Activated naive CD8-positive, alpha-beta T cell treated with anti-CD3 and anti-CD28 coated beads, Interleukin-2, amount 10 ng/mL, durations not matched to agents 7 days and 5 days (primary cell): ENCODE data around the gene KRT84. TPM values are rescaled to one million over a fixed set of nuclear protein-coding genes. Genes with fewer than 3 reads are reported as not detected.

Experiments used
- ATAC-seq: fragments of 150-1000 bp; cut with Tn5 transposase; one replicate; pipeline ENCODE4 v1.10.0; 2021; ENCODE audit warnings: low read depth, moderate library complexity
- POLR2A ChIA-PET: fragments of 350-600 bp; sonication (Branson Sonifier 250); formaldehyde crosslinking; loops from one replicate; lab custom pipeline; 2021; ENCODE audit warnings: antibody characterized with exemption; lab: Charles Lee
- DNase-seq: peaks from one replicate; pipeline ENCODE4 v3.0.0; 2021
- H3K27ac Mint-ChIP-seq: one replicate; pipeline ENCODE4 v1.8.0; 2022; ENCODE audit warnings: mild to moderate bottlenecking, mixed read lengths
- H3K27me3 Mint-ChIP-seq: one replicate; pipeline ENCODE4 v1.8.0; 2022; ENCODE audit warnings: mild to moderate bottlenecking, moderate library complexity, mixed read lengths
- H3K36me3 Mint-ChIP-seq: one replicate; pipeline ENCODE4 v1.8.0; 2021; ENCODE audit warnings: mild to moderate bottlenecking, mixed read lengths
- H3K4me1 Mint-ChIP-seq: one replicate; pipeline ENCODE4 v1.8.0; 2021; ENCODE audit warnings: mixed read lengths
- H3K4me3 Mint-ChIP-seq: one replicate; pipeline ENCODE4 v1.8.0; 2022; ENCODE audit warnings: mild to moderate bottlenecking, moderate library complexity, mixed read lengths
- H3K9me3 Mint-ChIP-seq: one replicate; pipeline ENCODE4 v1.8.0; 2021; ENCODE audit warnings: mixed read lengths
- total RNA-seq, 2 experiments: library from RNA; stranded (reverse); gene quantifications; one replicate each; pipeline ENCODE4 v1.2.3, GENCODE V29; 2021

The KRT84 gene
- total RNA-seq, 2 experiments from 2014 or later, result not detected

DNA sequence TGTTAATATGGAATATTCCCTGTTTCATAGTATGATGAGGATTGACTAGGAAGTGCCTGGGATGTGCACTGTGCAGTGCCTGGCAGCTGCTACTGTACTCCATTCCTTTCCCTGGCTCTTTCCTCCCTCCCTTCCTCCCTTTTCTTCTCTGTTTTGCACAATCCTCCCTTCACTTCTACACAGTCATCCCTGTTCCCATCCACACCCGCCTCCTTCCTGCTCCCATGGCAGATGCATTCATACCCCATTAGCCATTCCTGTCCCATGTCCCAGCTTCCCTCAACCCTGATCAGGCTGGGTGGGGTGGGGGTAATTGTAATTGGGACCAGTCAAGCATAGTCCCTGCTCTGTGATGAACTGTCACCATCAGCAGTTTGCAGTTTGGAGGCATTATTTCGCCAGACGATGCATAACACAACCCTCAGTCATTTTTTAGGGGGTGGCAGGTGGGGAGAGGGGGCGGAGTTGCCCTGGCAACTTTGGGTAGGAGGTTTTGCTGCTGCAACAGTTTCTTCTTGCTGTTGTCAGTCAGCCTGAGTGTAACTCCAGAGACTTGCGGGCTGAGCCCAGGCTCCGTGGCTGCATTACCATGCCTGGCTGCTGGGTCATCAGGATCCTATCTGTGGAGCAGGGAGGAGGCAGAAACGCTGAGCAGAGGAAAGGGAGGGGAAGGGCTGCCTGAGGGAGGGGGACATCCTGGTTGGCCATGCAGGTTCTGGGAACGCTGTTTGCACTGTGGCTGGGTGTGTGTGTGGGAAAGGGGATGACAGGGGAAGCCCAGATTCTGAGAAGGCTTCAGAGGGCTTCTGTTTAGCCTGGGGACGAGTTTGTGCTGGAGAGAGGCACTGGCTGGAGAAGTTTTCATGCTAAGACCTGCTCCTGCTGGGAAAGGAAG, 4.1 kb upstream of the KRT84 start:
- peaks cover 11% of the 10 kb centered on the region for H3K27me3 Mint-ChIP-seq
- H3K27ac Mint-ChIP-seq, result no peak overlapping the region
- no peak overlapping the region for H3K4me3 Mint-ChIP-seq
- ATAC-seq (no peak), DNase-seq (no peak)
- no peaks in the 10 kb centered on the region for H3K9me3 Mint-ChIP-seq
- no peaks in the 10 kb centered on the region for H3K36me3 Mint-ChIP-seq
- no peaks in the 10 kb centered on the region for H3K4me1 Mint-ChIP-seq
- POLR2A ChIA-PET, result no interaction called here

DNA sequence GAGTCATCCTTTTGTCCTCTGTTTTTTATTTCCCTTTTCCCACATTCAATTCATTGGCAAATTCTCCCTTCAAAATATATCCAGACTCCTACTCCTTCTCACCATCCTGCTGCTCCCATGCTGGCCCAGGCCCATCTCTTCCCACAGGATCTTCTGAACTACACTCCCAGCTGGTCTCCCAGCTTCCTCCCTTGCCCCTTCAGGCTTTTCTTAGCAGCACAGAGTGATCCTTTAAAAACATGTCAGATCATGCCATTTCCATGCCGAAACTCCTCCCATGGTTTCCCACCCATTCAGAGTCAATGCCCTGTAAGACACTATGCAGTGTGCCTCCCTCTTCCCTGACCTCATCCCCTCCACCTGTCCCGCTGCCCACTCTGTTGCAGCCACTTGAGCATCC, 2.4 kb upstream of the KRT84 start:
- Mint-ChIP-seq H3K9me3 (no peaks in the 10 kb centered on the region), H3K27ac (no peak overlapping the region), H3K4me1 (peaks cover 8% of the 10 kb centered on the region), H3K36me3 (no peaks in the 10 kb centered on the region), H3K4me3 (no peak overlapping the region), H3K27me3 (peaks cover 9% of the 10 kb centered on the region)
- POLR2A ChIA-PET, result no interaction called here
- ATAC-seq, result no peak
- DNase-seq, result no peak

DNA sequence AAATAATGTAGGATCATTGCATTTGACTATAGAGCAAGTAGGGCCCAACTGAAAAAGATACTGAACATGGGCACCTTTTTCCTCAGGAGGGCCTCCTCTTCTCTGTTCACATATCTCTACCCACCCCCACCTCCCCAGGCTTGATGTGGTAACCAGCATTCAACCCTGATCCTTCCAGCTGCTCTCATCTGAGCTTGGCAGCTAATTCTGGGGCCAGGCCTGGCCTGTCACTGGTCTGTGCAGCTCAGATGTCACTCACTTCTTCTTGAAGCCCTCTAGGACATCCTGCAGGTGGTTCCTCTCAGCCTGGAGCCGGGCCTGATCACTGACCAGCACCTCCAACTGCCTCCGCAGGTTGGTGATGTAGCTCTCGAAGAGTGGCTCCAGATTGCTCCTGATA, 2.1 kb downstream of the KRT84 start:
- POLR2A ChIA-PET, result no interaction called here
- Mint-ChIP-seq H3K27ac (peak overlapping the region; percentile 24), H3K4me3 (peak overlapping the region; percentile 24), H3K36me3 (no peaks in the 10 kb centered on the region), H3K9me3 (no peaks in the 10 kb centered on the region), H3K27me3 (peaks cover 6% of the 10 kb centered on the region), H3K4me1 (peaks cover 29% of the 10 kb centered on the region)
- peak; percentile 32 for ATAC-seq
- no peak for DNase-seq

DNA sequence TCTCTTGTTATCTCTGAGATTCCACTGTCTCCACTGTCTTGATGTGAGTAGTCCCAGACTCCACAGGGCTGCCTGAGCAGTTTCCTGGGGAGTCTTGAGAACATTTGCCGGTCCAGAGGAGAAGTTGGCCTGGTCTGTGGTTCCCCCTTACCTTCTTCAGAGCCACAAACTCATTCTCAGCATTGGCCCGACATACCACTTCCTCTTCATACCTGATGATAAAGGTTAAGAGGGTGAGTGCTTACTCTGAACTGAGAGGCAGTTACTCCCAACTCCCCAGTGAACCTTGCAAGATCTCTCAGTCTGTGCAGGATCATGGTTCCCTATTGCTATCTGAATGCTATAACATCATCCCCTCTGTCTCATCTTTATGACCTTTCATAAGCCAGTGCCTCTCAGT, 2.6 kb downstream of the KRT84 start:
- POLR2A ChIA-PET, result no interaction called here
- Mint-ChIP-seq H3K27ac (peak overlapping the region; percentile 24), H3K4me3 (peak overlapping the region; percentile 24), H3K27me3 (peaks cover 6% of the 10 kb centered on the region), H3K9me3 (no peaks in the 10 kb centered on the region), H3K4me1 (peaks cover 29% of the 10 kb centered on the region), H3K36me3 (no peaks in the 10 kb centered on the region)
- ATAC-seq, result peak; percentile 87
- no peak for DNase-seq

DNA sequence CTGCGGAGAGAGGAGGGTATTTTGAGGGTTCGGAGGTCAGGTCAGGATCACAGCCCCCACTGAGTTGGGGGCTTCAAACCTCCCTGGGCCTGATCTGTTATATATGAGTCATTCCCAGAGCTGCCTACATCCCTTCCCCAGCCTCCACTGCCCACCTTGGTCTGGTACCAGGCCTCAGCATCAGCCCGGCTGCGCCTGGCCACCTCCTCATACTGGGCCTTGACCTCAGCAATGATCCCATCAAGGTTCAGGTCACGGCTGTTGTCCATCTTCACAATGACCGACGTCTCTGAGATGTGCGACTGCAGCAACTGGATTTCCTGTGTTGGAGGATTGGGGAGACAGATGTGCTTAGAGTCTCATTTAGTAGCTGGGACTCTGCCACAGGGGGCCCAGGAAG, 4.2 kb downstream of the KRT84 start:
- Mint-ChIP-seq H3K36me3 (no peaks in the 10 kb centered on the region), H3K9me3 (no peaks in the 10 kb centered on the region), H3K4me1 (peaks cover 29% of the 10 kb centered on the region), H3K27ac (no peak overlapping the region), H3K27me3 (peaks cover 8% of the 10 kb centered on the region), H3K4me3 (no peak overlapping the region)
- POLR2A ChIA-PET, result no interaction called here
- ATAC-seq, result no peak
- no peak for DNase-seq

DNA sequence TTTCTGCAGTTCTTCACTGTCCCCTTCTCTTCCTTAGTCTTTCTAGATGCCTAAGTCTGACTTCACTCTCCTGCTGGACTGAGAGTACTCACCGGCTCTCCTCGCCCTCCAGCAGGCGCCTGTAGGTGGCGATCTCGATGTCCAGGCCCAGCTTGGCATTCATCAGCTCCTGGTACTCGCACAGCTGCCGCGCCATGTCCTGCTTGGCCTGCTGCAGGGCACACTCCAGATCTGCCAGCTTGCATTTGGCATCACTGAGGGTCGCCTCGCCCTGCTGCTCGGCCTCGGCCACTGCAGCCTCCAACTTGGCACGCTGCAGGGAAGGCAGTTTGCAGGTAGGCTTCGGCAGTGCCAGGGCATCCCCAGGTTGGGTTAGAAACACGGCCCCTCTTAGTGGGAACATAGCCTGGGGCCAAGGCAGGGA, 5.2 kb downstream of the KRT84 start:
- DNase-seq (no peak), ATAC-seq (no peak)
- no peaks in the 10 kb centered on the region for H3K9me3 Mint-ChIP-seq
- no peak overlapping the region for H3K4me3 Mint-ChIP-seq
- peaks cover 15% of the 10 kb centered on the region for H3K27me3 Mint-ChIP-seq
- peaks cover 29% of the 10 kb centered on the region for H3K4me1 Mint-ChIP-seq
- POLR2A ChIA-PET, result no interaction called here
- no peak overlapping the region for H3K27ac Mint-ChIP-seq
- no peaks in the 10 kb centered on the region for H3K36me3 Mint-ChIP-seq

DNA sequence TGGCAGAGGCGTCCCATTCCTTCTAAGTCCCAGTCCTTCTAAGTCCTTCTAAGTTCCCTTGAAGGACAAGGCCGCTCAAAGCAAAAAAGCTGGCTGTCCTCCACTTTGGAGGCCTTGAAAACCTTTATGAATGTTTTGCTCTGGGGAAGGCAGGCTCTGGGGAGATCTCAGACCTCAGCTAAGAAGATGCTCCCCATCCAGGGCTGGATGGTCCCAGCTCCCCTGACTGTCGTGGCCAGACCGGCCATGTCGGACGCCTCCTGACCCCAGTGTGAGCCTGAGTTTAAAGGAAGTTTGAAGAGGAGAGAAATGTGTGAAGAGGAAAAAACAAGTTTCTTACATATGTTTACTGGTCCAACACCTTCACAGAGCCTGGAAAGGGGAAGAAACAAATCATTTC, 5.9 kb downstream of the KRT84 start:
- H3K9me3 Mint-ChIP-seq, result no peaks in the 10 kb centered on the region
- DNase-seq, result no peak
- no peak for ATAC-seq
- peaks cover 12% of the 10 kb centered on the region for H3K27me3 Mint-ChIP-seq
- H3K36me3 Mint-ChIP-seq, result no peaks in the 10 kb centered on the region
- POLR2A ChIA-PET, result no interaction called here
- H3K27ac Mint-ChIP-seq, result no peak overlapping the region
- H3K4me3 Mint-ChIP-seq, result no peak overlapping the region
- H3K4me1 Mint-ChIP-seq, result peaks cover 29% of the 10 kb centered on the region

DNA sequence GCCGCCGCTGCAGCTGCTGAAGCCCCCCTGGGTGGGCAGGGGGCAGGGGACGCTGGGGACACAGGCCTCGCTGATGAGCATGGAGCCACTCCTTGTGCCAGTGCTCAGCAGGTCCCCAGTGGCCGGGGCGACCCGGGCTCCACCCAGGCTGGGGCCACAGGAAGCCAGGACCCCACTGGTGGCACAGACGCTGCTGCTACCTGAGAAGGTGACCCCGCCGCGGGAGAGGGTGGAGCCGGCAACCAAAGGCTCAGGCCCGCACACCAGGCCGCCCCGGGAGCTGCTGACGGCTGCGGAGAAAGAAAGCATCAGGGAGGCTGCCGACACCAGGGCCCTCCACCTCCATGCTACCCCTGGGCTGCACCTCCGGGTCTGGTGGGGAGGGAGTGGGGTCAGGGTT, 7.4 kb downstream of the KRT84 start:
- no peaks in the 10 kb centered on the region for H3K36me3 Mint-ChIP-seq

DNA sequence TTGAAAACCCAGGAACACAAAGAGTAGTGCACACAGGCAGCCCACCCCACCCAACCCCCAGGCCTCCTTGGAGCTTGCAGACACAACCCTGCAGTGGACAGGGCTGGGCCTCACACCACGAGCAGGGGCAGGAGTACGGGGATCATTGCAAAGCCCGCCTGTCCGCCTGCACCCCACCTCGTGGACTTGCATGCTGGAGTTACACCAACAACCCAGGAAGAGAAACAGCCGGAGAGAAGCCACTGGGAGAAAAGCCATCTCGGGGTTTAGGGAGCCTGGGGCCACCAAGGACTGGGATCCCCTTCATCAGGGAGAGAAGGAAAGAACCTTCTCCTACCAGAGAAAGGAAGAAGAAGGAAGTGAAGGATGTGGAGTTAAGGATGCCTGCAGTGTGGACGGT, 8.2 kb downstream of the KRT84 start:
- DNase-seq (no peak), ATAC-seq (no peak)
- Mint-ChIP-seq H3K4me1 (peaks cover 15% of the 10 kb centered on the region), H3K4me3 (no peak overlapping the region), H3K36me3 (no peaks in the 10 kb centered on the region), H3K9me3 (no peaks in the 10 kb centered on the region), H3K27ac (no peak overlapping the region), H3K27me3 (peaks cover 16% of the 10 kb centered on the region)
- POLR2A ChIA-PET, result no interaction called here

More for the DNA sequence above, 7.4 kb downstream of the KRT84 start:
- Mint-ChIP-seq H3K4me1 (peaks cover 23% of the 10 kb centered on the region), H3K9me3 (no peaks in the 10 kb centered on the region), H3K27ac (no peak overlapping the region), H3K4me3 (no peak overlapping the region), H3K27me3 (peaks cover 12% of the 10 kb centered on the region)
- ATAC-seq (no peak), DNase-seq (no peak)
- POLR2A ChIA-PET, result no interaction called here

DNA sequence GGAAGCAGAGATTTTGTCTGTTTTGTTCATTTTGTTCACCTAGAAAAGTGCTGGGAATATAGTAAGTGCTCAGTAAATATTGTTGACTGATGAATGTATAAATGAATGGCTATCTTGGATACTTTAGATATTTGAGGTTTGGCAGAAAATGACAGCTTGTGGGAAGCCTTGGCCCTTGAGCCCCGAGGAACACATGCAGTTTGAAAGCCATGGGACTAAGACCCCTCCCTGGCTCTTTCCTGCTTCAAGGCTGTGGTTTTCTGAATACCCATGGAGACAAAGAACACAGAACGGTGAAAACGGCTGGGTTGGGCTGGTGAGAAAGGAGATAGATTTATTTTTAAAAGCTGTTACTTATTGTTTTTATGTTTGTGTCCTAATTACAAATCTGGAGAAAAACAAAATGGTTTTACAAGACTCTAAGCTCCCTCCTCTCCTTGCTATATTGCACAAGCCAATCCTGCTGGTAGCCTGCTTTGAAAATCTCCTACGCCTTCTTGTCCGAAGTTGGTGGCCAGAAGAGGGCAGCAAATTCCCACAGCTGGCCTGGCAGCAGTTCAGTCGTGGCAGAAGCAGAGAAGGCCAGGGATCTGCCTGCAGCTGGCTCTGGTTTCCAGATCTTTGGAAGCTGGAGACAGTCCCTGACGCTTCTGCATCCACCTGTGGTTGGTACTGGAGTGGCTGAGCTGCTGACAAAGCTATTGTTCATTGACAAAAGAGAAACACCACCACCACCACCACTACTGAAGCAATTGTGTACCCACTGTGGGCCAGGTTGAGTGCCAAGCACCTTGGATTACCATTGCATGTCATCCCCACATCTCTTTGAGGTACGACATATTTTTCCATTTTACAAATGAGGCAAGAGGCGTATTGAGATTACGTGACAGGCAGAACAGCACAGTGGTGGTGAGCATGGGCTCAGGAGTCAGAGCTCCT, 13.0 kb downstream of the KRT84 start:
- peak; percentile 70 for ATAC-seq
- H3K36me3 Mint-ChIP-seq, result no peaks in the 10 kb centered on the region
- H3K27ac Mint-ChIP-seq, result no peak overlapping the region
- H3K4me3 Mint-ChIP-seq, result no peak overlapping the region
- peak; percentile 66 for DNase-seq
- POLR2A ChIA-PET, result no interaction called here
- no peaks in the 10 kb centered on the region for H3K4me1 Mint-ChIP-seq
- H3K27me3 Mint-ChIP-seq, result peaks cover 28% of the 10 kb centered on the region
- no peaks in the 10 kb centered on the region for H3K9me3 Mint-ChIP-seq

DNA sequence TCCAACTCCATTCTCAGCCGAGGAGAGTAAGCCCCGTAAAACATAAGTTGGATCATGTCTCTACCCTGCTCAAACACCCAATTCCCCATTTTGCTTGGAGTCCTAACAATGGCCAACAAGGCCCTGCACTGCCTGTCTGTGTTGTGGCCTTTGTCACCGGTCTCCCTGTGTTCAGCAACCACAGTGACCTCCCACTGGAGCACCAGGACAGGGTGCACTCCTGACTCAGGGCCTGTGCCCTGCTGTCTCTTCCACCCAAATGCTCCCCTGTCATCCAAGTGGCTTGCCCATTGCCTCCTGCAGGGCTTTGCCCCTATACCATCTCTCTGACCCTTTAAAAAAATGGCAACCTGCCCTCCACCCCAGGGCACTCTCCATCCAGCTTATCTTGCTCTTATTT, 13.7 kb downstream of the KRT84 start:
- H3K27ac Mint-ChIP-seq, result no peak overlapping the region
- no peaks in the 10 kb centered on the region for H3K4me1 Mint-ChIP-seq
- POLR2A ChIA-PET, result no interaction called here
- H3K9me3 Mint-ChIP-seq, result no peaks in the 10 kb centered on the region
- no peak overlapping the region for H3K4me3 Mint-ChIP-seq
- no peaks in the 10 kb centered on the region for H3K36me3 Mint-ChIP-seq
- DNase-seq (peak; percentile 11), ATAC-seq (no peak)
- peaks cover 28% of the 10 kb centered on the region for H3K27me3 Mint-ChIP-seq

DNA sequence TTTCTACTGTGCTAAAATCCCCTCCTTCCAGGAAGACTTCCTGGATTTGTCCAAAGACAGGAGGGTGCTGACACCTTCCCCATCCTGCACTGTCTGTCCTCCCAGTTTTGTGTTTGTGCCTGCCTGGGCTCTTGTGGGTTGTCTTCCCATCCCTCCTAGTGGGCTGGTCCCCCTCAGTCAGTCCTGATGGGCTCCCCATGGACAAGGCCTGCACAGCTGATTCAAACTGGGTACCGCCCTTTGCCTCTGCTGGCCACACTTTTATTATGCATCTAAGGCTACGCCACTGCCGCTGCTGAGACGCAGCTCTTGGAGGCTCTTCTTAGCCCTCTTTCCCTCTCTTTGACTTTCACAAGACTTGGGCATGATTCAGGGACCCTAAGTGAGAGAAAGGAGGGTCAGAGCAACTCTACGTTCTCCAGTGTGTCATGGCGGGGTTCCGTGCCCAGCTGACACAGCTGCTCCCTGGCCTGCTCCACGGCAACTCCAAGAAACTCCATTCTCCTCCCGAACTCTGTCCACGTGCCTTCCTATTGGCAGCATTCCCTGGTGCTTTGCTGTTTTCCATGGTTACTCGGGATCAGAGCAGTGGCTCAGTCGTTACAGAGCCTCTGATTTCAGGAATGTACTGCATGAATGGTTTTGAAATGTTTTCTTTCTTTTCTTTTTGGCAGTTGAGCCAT, 14.4 kb downstream of the KRT84 start:
- H3K4me1 Mint-ChIP-seq, result peaks cover 2% of the 10 kb centered on the region
- peaks cover 25% of the 10 kb centered on the region for H3K27me3 Mint-ChIP-seq
- H3K4me3 Mint-ChIP-seq, result no peak overlapping the region
- no peaks in the 10 kb centered on the region for H3K9me3 Mint-ChIP-seq
- ATAC-seq, result no peak
- H3K27ac Mint-ChIP-seq, result no peak overlapping the region
- H3K36me3 Mint-ChIP-seq, result no peaks in the 10 kb centered on the region
- POLR2A ChIA-PET, result no interaction called here
- peak; percentile 5 for DNase-seq

DNA sequence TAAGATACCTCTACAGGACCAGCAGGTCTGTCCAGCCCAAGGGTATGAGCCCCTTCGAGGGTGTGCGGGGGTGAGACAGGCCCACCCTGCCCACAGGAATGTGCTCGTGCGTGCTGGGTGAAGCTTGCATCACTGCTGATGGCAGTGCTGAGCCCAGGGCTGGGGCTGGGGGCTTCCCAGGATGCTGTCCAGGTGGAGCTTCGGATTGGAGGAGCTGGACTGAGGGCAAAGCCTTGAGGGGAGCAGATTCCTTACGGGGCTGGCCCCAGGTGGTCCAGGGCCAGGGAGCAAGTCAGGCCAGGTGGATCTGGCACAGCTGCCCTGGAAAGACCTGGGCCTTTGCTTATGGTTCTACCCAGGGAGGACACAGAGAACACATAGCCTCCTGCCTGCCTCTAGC, 15.6 kb downstream of the KRT84 start:
- Mint-ChIP-seq H3K4me1 (peaks cover 2% of the 10 kb centered on the region), H3K27ac (no peak overlapping the region), H3K27me3 (peaks cover 23% of the 10 kb centered on the region), H3K4me3 (no peak overlapping the region), H3K36me3 (no peaks in the 10 kb centered on the region), H3K9me3 (no peaks in the 10 kb centered on the region)
- DNase-seq, result peak; percentile 24
- POLR2A ChIA-PET, result no interaction called here
- no peak for ATAC-seq
